Measurements from ENCODE around the gene ATG2B.

- TF ChIP-seq, protein P1, sequence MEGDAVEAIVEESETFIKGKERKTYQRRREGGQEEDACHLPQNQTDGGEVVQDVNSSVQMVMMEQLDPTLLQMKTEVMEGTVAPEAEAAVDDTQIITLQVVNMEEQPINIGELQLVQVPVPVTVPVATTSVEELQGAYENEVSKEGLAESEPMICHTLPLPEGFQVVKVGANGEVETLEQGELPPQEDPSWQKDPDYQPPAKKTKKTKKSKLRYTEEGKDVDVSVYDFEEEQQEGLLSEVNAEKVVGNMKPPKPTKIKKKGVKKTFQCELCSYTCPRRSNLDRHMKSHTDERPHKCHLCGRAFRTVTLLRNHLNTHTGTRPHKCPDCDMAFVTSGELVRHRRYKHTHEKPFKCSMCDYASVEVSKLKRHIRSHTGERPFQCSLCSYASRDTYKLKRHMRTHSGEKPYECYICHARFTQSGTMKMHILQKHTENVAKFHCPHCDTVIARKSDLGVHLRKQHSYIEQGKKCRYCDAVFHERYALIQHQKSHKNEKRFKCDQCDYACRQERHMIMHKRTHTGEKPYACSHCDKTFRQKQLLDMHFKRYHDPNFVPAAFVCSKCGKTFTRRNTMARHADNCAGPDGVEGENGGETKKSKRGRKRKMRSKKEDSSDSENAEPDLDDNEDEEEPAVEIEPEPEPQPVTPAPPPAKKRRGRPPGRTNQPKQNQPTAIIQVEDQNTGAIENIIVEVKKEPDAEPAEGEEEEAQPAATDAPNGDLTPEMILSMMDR (conservative IDR thresholded peaks at IDR 0.05; ENCODE audit: low read length): no peak
- TF ChIP-seq EZH2phosphoT487 (IDR thresholded peaks at IDR 0.05; ENCODE audit: borderline replicate concordance, low read depth, low read length): no peak
Measured at GRCh38 chr14:96299441-96299840, 63.7 kb downstream of the ATG2B start.

Data from OCI-LY7 (cell line).